Left lung (tissue), 10 donors: ENCODE measurements around the gene USP16. TPM values are rescaled to one million over a fixed set of nuclear protein-coding genes. Genes with fewer than 3 reads are reported as not detected.
A peak's percentile ranks its signal among the peaks of the same experiment; 100 is the strongest.

Experiments
- ATAC-seq: fragments of 200-7000 bp; cut with Tn5 transposase; one replicate; pipeline ENCODE4 v1.9.1; 2020; ENCODE audit warnings: moderate library complexity
- DNase-seq, 4 donors: peaks; one replicate each; pipeline ENCODE4 v3.0.0-alpha.2; 2013 to 2020
- H3K27ac ChIP-seq, 2 donors: fragments of 200-600 bp; sonication (generic) in 1 of 2; one replicate each; pipeline versions ENCODE4 v1.5.0 to v1.8.0; 2020 to 2021
- H3K27me3 ChIP-seq, 2 donors: fragments of 200-600 bp; sonication (generic) in 1 of 2; one replicate each; pipeline versions ENCODE4 v1.5.0 to v1.8.0; 2020 to 2021
- H3K36me3 ChIP-seq, 2 donors: fragments of 200-600 bp; sonication (generic) in 1 of 2; one replicate each; pipeline versions ENCODE4 v1.5.0 to v1.8.0; 2020 to 2021
- H3K4me1 ChIP-seq, 2 donors: fragments of 200-600 bp; one replicate each; pipeline ENCODE4 v1.8.0; 2021
- H3K4me3 ChIP-seq, 2 donors: fragments of 200-600 bp; sonication (generic) in 1 of 2; one replicate each; pipeline versions ENCODE4 v1.5.0 to v1.8.0; 2020 to 2021; ENCODE audit warnings: mild to moderate bottlenecking in 1 of 2
- H3K9me3 ChIP-seq, 2 donors: fragments of 200-600 bp; sonication (generic) in 1 of 2; one replicate each; pipeline versions ENCODE4 v1.5.0 to v1.8.0; 2020 to 2021
- intact Hi-C, 2 donors: fragments of 100-400 bp; cut with DNase I; formaldehyde crosslinking; loops; one replicate each; pipeline versions ENCODE4 v1.11.2 to v1.14.2; 2022
- polyA plus RNA-seq, 6 donors: library from polyadenylated mRNA; unstranded; fragments of 120-200 nt; gene quantifications; one replicate each; pipeline ENCODE4 v1.2.1, GENCODE V29; 2013; ENCODE audit not compliant: insufficient read length in 6 of 6
- total RNA-seq, 2 donors: library from RNA; stranded (reverse); fragmentation: NEBNext Ultra II Directional; extraction: Animal tissue kit (Norgen Biotek cat#: 25700); gene quantifications; one replicate each; pipeline ENCODE4 v1.2.1, GENCODE V29; 2021
- TF ChIP-seq, protein P1 (sequence below), 2 donors: fragments of 200-600 bp; sonication (generic) in 1 of 2; IDR thresholded peaks; one replicate each; pipeline versions ENCODE4 v1.5.0 to v1.8.0; 2021; ENCODE audit warnings: antibody characterized with exemption in 2 of 2
- donor health status: DM: no; HTN: yes; CAD: no.
- donor health status: DM: no; HTN: no; CAD: no.

The USP16 gene
- total and polyA plus RNA-seq, 8 donors, result 28.0 to 60.6 (median 57.4) TPM

GRCh38 chr21:29092102-29092959, 67.9 kb downstream of the USP16 start:
- ATAC-seq (no peak), DNase-seq (no peak)
- Histone ChIP-seq H3K4me3 (no peak overlapping the region), H3K27me3 (no peaks in the 10 kb centered on the region), H3K27ac (peak overlapping the region in 1 of 2 donors; percentile 15), H3K36me3 (no peaks in the 10 kb centered on the region), H3K4me1 (peaks cover 0 to 36% of the 10 kb centered on the region in 2 donors), H3K9me3 (no peaks in the 10 kb centered on the region)
- intact Hi-C loops, result loop anchor here in 1 of 2 donors (5.0 kb wide), 1 partner anchor 280 kb away; no protein-coding TSS in a partner anchor
- TF ChIP-seq, protein P1, sequence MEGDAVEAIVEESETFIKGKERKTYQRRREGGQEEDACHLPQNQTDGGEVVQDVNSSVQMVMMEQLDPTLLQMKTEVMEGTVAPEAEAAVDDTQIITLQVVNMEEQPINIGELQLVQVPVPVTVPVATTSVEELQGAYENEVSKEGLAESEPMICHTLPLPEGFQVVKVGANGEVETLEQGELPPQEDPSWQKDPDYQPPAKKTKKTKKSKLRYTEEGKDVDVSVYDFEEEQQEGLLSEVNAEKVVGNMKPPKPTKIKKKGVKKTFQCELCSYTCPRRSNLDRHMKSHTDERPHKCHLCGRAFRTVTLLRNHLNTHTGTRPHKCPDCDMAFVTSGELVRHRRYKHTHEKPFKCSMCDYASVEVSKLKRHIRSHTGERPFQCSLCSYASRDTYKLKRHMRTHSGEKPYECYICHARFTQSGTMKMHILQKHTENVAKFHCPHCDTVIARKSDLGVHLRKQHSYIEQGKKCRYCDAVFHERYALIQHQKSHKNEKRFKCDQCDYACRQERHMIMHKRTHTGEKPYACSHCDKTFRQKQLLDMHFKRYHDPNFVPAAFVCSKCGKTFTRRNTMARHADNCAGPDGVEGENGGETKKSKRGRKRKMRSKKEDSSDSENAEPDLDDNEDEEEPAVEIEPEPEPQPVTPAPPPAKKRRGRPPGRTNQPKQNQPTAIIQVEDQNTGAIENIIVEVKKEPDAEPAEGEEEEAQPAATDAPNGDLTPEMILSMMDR (IDR thresholded peaks at IDR 0.05), result no peak

- peak overlapping the region in 1 of 2 donors; percentile 63 for H3K27ac ChIP-seq
- H3K9me3 ChIP-seq, result no peaks in the 10 kb centered on the region
- no peaks in the 10 kb centered on the region for H3K36me3 ChIP-seq
- ATAC-seq (no peak), DNase-seq (no peak)
- TF ChIP-seq, protein P1 (IDR thresholded peaks at IDR 0.05), result no peak
- no peaks in the 10 kb centered on the region for H3K27me3 ChIP-seq
- H3K4me3 ChIP-seq, result no peak overlapping the region
- intact Hi-C loops, result no loop called here
- H3K4me1 ChIP-seq, result peaks cover 0 to 26% of the 10 kb centered on the region in 2 donors
These were observed 71.9 kb downstream of the USP16 start for GRCh38 chr21:29096218-29097015.

- intact Hi-C loops, result no loop called here
These were observed 73.7 kb downstream of the USP16 start for GRCh38 chr21:29098156-29098555.

DNA sequence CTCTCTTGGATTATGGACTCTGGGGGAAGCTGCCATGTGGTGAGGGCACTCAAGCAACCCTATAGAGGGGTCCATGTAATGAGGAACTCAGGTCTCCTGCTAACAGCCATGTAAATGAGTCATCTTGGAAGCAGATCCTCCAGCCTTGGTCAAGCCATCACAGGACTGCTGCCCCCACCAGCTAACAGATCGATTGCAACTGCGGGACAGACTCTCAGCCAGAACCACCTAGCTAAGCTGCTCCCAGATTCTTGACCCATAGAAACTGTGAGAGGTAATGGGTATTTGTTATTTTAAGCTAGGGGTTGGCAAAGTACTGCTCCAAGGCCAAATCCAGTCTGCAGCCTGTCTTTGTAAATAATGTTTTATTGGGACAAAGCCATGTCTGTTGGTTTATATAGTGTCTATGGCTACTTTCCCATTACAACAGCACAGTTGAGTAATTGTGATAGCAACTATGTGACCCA, 78.4 kb downstream of the USP16 start:
- ATAC-seq (no peak), DNase-seq (no peak)
- intact Hi-C loops, result no loop called here
- no peaks in the 10 kb centered on the region for H3K36me3 ChIP-seq
- no peaks in the 10 kb centered on the region for H3K27me3 ChIP-seq
- H3K4me3 ChIP-seq, result no peak overlapping the region
- TF ChIP-seq, protein P1 (IDR thresholded peaks at IDR 0.05), result no peak
- peaks cover 0 to 9% of the 10 kb centered on the region in 2 donors for H3K4me1 ChIP-seq
- no peaks in the 10 kb centered on the region for H3K9me3 ChIP-seq
- H3K27ac ChIP-seq, result no peak overlapping the region

More at GRCh38 chr21:29098156-29098555, 73.7 kb downstream of the USP16 start:
- Histone ChIP-seq H3K27ac (peak overlapping the region in 1 of 2 donors; percentile 7), H3K36me3 (no peaks in the 10 kb centered on the region), H3K4me3 (no peak overlapping the region), H3K9me3 (no peaks in the 10 kb centered on the region), H3K27me3 (no peaks in the 10 kb centered on the region), H3K4me1 (peaks cover 0 to 26% of the 10 kb centered on the region in 2 donors)
- no peak for ATAC-seq
- DNase-seq, result no peak
- TF ChIP-seq, protein P1 (IDR thresholded peaks at IDR 0.05), result no peak

Other genes starting within 250 kb of the USP16 start
- 10 to 100 TPM; 21.8 to 24.9 TPM for gene LTN1, start 31.8 kb upstream of the USP16 start, total RNA-seq
- gene LTN1, start 31.8 kb upstream of the USP16 start, polyA plus RNA-seq, result 10 to 100 TPM; 32.6 to 44.7 (median 38.9) TPM
- gene RWDD2B, start 5.3 kb upstream of the USP16 start, total RNA-seq, result 10 to 100 TPM; 16.8 to 17.7 TPM
- 10 to 100 TPM; 22.0 to 27.9 (median 22.8) TPM for gene RWDD2B, start 5.3 kb upstream of the USP16 start, polyA plus RNA-seq
- gene CCT8, start 49.0 kb downstream of the USP16 start, total RNA-seq, result 100 to 1,000 TPM; 111 to 149 TPM
- gene CCT8, start 49.0 kb downstream of the USP16 start, polyA plus RNA-seq, result 100 to 1,000 TPM; 197 to 259 (median 243) TPM
- gene MAP3K7CL, start 106.0 kb downstream of the USP16 start, total RNA-seq, result 1 to 10 TPM; 5.0 to 7.7 TPM
- 1 to 10 TPM; 5.2 to 8.5 (median 6.8) TPM for gene MAP3K7CL, start 106.0 kb downstream of the USP16 start, polyA plus RNA-seq